GM19397 (cell line): ENCODE measurements around the gene SLC39A8.
"Not testable (repeated sequence)": the region's sequence is repeated elsewhere in the genome, so short reads cannot be mapped to it uniquely, and the experiment has no call there.

ENCODE experiments used
- ATAC-seq: cut with Tn5 transposase; IDR thresholded peaks from one replicate; pipeline ENCODE4 v1.9.1; 2021; ENCODE audit warnings: mild to moderate bottlenecking, moderate library complexity; ENCODE audit not compliant: unreplicated experiment

SLC39A8 gene

GRCh38 chr4:102244878-102245535 is 100.3 kb downstream of the SLC39A8 start:
- no peak for ATAC-seq

GRCh38 chr4:102243296-102243695 is 102.0 kb downstream of the SLC39A8 start:
- not testable (repeated sequence) for ATAC-seq

- ATAC-seq: no peak
Observed at GRCh38 chr4:102234243-102234838, 110.9 kb downstream of the SLC39A8 start.

- ATAC-seq: no peak
Observed at GRCh38 chr4:102230194-102230593, 115.1 kb downstream of the SLC39A8 start.

GRCh38 chr4:102227388-102227787 is 117.9 kb downstream of the SLC39A8 start:
- ATAC-seq: no peak

- ATAC-seq: no peak
Observed at GRCh38 chr4:102223461-102223860, 121.8 kb downstream of the SLC39A8 start.

- ATAC-seq: no peak
Observed at GRCh38 chr4:102222838-102223409, 122.4 kb downstream of the SLC39A8 start.

- no peak for ATAC-seq
Observed at GRCh38 chr4:102219129-102219528, 126.2 kb downstream of the SLC39A8 start.

- ATAC-seq: no peak
Observed at GRCh38 chr4:102218656-102219055, 126.6 kb downstream of the SLC39A8 start.

- ATAC-seq: no peak
Observed at GRCh38 chr4:102217775-102218355, 127.4 kb downstream of the SLC39A8 start.

GRCh38 chr4:102217345-102217744 is 127.9 kb downstream of the SLC39A8 start:
- no peak for ATAC-seq

GRCh38 chr4:102216666-102217065 is 128.6 kb downstream of the SLC39A8 start:
- ATAC-seq: no peak

GRCh38 chr4:102213031-102213430 is 132.3 kb downstream of the SLC39A8 start:
- no peak for ATAC-seq
